Testis (tissue), 2 donors: ENCODE results near the gene HNF1B.

Source experiments
- POLR2A ChIP-seq: fragments of 450-650 bp; IDR thresholded peaks from one replicate; pipeline ENCODE4 v1.6.1; 2017; ENCODE audit warnings: antibody characterized with exemption, mild to moderate bottlenecking, moderate library complexity
- TF ChIP-seq, protein P1 (sequence below), 3 experiments: fragments of 450-650 bp in 2 of 3; fragments of 200-600 bp in 1 of 3; sonication (generic) in 1 of 3; IDR thresholded peaks; one replicate each; pipeline ENCODE4 v1.5.1; 2016 to 2019; ENCODE audit warnings: antibody characterized with exemption in 3 of 3, mild to moderate bottlenecking in 2 of 3, moderate library complexity in 1 of 3

DNA sequence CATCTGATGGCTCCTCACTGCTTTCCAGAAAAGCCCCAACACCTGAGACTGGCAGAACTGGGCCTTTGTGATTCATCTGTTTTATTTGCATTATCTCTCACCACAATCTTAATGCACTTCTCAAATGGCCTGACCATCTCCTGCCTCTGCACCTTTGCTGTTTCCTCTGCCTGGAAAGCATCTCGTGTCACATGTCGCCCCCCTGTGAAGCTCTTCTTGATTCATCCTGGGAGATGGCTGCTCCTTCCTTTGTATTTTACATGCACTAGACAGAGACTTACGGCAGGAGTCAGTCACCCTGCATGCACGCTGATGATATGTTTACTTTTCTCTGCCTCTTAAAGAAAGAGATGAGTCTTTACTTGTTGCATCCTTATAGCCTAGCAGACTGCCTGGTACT, 30.0 kb downstream of the HNF1B start:
- TF ChIP-seq, protein P1, sequence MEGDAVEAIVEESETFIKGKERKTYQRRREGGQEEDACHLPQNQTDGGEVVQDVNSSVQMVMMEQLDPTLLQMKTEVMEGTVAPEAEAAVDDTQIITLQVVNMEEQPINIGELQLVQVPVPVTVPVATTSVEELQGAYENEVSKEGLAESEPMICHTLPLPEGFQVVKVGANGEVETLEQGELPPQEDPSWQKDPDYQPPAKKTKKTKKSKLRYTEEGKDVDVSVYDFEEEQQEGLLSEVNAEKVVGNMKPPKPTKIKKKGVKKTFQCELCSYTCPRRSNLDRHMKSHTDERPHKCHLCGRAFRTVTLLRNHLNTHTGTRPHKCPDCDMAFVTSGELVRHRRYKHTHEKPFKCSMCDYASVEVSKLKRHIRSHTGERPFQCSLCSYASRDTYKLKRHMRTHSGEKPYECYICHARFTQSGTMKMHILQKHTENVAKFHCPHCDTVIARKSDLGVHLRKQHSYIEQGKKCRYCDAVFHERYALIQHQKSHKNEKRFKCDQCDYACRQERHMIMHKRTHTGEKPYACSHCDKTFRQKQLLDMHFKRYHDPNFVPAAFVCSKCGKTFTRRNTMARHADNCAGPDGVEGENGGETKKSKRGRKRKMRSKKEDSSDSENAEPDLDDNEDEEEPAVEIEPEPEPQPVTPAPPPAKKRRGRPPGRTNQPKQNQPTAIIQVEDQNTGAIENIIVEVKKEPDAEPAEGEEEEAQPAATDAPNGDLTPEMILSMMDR (IDR thresholded peaks at IDR 0.05), result no peak
- no peak for TF ChIP-seq POLR2A
